ENCODE data around the gene DMBT1. TPM values are rescaled to one million over a fixed set of nuclear protein-coding genes. Genes with fewer than 3 reads are reported as not detected.
A peak's percentile ranks its signal among the peaks of the same experiment; 100 is the strongest.

The DMBT1 gene
- total and polyA plus RNA-seq, 8 donors, result 0.21 to 242 (median 1.3) TPM

- no peaks in the 10 kb centered on the region for H3K36me3 ChIP-seq
- DNase-seq, result peak in 2 of 4 donors; percentile 27 to 58
- no peaks in the 10 kb centered on the region for H3K9me3 ChIP-seq
- intact Hi-C loops (cut with DNase I), result no loop called here
- no peak for TF ChIP-seq CTCF (IDR thresholded peaks at IDR 0.05)
- no peaks in the 10 kb centered on the region for H3K27me3 ChIP-seq
- peak; percentile 85 for ATAC-seq
- peak overlapping the region in 1 of 2 donors; percentile 59 for H3K27ac ChIP-seq
- H3K4me3 ChIP-seq, result no peak overlapping the region
- peaks cover 0 to 5% of the 10 kb centered on the region in 2 donors for H3K4me1 ChIP-seq
These were observed 28.6 kb upstream of the DMBT1 start for GRCh38 chr10:122531939-122532338.

GRCh38 chr10:122532601-122533296 is 27.8 kb upstream of the DMBT1 start:
- ATAC-seq, result peak; percentile 14
- H3K4me3 ChIP-seq, result no peak overlapping the region

GRCh38 chr10:122537545-122537944 is 23.0 kb upstream of the DMBT1 start:
- H3K27me3 ChIP-seq, result no peaks in the 10 kb centered on the region
- ATAC-seq, result no peak
- no peak for TF ChIP-seq CTCF (IDR thresholded peaks at IDR 0.05)
- H3K36me3 ChIP-seq, result no peaks in the 10 kb centered on the region
- intact Hi-C loops (cut with DNase I), result no loop called here
- H3K4me1 ChIP-seq, result peaks cover 6 to 11% of the 10 kb centered on the region in 2 donors
- no peaks in the 10 kb centered on the region for H3K9me3 ChIP-seq
- DNase-seq, result no peak
- no peak overlapping the region for H3K4me3 ChIP-seq
- H3K27ac ChIP-seq, result no peak overlapping the region

More at GRCh38 chr10:122532601-122533296, 27.8 kb upstream of the DMBT1 start:
- intact Hi-C loops (cut with DNase I), result no loop called here
- no peak overlapping the region for H3K27ac ChIP-seq
- H3K4me1 ChIP-seq, result peaks cover 0 to 5% of the 10 kb centered on the region in 2 donors
- DNase-seq, result no peak
- H3K27me3 ChIP-seq, result no peaks in the 10 kb centered on the region
- H3K36me3 ChIP-seq, result no peaks in the 10 kb centered on the region
- no peaks in the 10 kb centered on the region for H3K9me3 ChIP-seq
- no peak for TF ChIP-seq CTCF (IDR thresholded peaks at IDR 0.05)

- no peak overlapping the region for H3K4me3 ChIP-seq
- H3K27me3 ChIP-seq, result no peaks in the 10 kb centered on the region
- no peaks in the 10 kb centered on the region for H3K36me3 ChIP-seq
- H3K27ac ChIP-seq, result peak overlapping the region in 1 of 2 donors; percentile 29
- ATAC-seq (peak; percentile 18), DNase-seq (no peak)
- no peaks in the 10 kb centered on the region for H3K9me3 ChIP-seq
- no peak for TF ChIP-seq CTCF (IDR thresholded peaks at IDR 0.05)
- peaks cover 6 to 11% of the 10 kb centered on the region in 2 donors for H3K4me1 ChIP-seq
- intact Hi-C loops (cut with DNase I), result no loop called here
These were observed 19.0 kb upstream of the DMBT1 start for GRCh38 chr10:122541541-122542002.

- DNase-seq (no peak), ATAC-seq (no peak)
- Histone ChIP-seq H3K27ac (no peak overlapping the region), H3K27me3 (no peaks in the 10 kb centered on the region), H3K4me3 (no peak overlapping the region), H3K36me3 (no peaks in the 10 kb centered on the region), H3K9me3 (no peaks in the 10 kb centered on the region), H3K4me1 (peaks cover 6 to 11% of the 10 kb centered on the region in 2 donors)
- no peak for TF ChIP-seq CTCF (IDR thresholded peaks at IDR 0.05)
- intact Hi-C loops (cut with DNase I), result no loop called here
These were observed 16.7 kb upstream of the DMBT1 start for GRCh38 chr10:122543676-122544445.

Measured in left lung (tissue), 10 donors.